ENCODE measurements around the gene ZNF614.
A peak's percentile ranks its signal among the peaks of the same experiment; 100 is the strongest.
"Not testable (repeated sequence)": the region's sequence is repeated elsewhere in the genome, so short reads cannot be mapped to it uniquely, and the experiment has no call there.

The ZNF614 gene

DNA sequence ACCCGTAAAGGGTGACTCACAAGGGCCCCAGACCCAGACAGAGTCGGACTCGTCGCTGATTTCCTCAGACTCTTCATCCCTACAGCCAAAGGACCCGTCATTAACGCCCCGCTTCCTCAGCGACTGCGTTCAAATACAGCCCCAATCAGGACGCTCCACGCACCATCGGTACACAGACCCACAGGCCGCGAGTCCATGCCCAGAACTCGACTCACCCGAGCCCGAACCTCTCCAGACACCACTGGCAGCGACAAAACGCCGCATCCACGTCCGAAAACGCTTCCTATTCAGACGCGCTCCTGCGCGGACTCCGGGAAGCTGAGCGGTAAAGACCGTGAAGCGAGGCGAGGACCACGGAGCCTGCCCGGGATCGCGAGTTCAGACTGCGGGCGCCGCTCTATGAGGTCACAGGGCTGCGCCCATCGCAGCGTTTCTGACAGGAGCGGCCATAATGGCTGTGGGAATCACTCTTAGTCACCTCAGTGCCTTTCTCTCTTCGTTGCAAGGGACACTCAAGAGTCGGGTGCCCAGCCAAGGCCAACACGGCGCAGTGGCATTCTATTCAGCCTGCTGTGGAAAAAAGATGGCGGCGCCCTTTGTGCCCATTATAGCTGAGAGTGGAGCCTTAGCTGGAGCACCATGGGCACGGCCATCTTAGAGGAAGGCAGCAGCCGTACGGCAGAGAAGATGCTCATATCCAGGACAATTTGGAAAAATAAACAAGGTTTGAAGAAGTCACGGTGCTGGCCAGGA lies at the start of gene ZNF614:
TSS of gene ZNF614 (minus strand) at position 353 of the 753 bp plus-strand sequence. CDS start 2,634 bp downstream, outside the sequence.
- peak; percentile 83 for DNase-seq

DNA sequence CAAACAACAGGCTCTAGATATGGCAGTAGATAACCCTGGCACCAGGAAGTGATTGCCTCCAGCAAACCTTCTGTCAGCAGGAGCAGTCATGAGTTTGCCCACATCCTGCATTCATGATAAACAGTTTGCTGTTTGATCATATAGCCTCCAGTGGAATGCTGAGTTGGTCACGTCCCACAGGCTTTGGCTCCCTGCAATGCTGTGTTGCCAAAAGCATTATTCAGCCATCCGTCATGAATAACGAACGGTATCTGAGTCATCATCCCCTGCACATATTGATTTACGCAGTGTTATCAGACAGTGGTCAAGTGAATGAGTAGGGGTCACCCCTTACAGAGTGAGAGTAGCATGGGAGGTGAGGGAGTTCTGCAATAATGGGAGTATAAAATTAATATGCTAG lies 42.3 kb upstream of the ZNF614 start:
- DNase-seq: no peak

DNA sequence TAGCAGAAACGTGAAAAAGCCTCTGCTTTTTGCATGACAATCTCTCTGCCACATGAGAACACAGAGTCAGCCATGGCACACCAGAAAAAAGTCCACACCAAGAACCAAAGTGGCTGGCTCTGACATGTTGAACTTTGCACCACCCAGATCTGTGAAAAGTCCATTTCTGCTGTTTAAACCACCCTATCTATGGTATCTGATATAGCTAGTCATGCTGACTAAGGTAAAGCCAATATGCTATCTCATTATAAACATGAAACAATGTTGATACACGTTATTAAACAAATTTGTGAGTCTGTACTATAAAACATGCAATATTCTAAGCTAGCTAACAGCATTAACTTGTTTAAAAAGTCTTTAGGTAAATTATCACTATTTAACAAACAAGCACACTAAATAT lies 41.5 kb upstream of the ZNF614 start:
- no peak for DNase-seq

DNA sequence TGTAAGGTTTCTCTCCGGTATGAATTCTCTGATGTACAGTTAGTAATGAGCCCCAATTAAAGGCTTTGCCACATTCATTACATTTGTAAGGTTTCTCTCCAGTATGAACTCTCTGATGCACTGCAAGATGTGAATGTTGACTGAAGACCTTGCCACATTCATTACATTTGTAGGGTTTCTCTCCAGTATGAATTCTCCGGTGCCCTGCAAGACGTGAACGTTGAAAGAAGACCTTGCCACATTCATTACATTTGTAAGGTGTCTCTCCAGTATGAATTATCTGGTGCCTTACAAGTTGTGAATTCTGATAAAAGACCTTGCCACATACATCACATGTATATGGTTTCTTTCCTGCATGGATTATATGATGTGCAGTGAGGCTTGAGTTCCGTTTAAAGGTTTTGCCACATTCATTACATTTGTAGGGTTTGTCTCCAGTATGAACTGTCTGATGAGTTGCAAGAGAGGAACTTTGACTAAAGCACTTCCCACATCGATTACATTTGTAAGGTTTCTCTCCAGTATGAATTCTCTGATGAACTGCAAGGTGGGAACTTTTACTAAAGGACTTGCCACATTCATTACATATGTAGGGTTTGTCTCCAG lies 38.2 kb upstream of the ZNF614 start:
- no peak for DNase-seq

DNA sequence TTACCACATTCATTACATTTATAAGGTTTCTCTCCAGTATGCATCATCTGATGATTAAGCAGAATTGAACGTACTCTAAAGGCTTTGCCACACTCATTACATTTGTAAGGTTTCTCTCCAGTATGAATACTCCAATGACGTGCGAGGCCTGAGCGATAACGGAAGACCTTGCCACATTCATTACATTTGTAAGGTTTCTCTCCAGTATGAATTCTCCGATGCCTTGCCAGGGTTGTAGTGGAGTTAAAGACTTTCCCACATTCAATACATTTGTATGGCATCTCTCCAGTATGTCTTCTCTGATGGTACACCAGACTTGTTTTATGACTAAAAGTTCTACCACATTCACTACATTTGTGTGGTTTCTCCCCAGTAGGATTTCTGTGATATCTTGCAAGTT lies 37.2 kb upstream of the ZNF614 start:
- DNase-seq: no peak

DNA sequence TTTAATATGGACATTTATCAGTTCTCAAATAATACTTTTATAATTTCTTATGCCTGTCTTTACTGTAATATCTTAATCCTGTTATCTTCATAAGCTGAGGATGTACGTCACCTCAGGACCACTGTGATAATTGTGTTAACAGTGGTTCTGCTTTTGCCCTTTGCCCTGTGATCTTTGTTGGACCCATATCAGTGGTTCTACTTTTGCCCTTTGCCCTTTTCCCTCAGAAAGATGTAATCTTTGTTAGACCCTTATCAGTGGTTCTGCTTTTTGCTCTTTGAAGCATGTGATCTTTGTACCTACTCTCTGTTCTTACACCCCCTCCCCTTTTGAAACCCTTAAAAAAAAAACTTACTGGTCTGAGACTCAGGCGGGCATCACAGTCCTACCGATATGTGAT lies 28.3 kb upstream of the ZNF614 start:
- not testable (repeated sequence) for DNase-seq

DNA sequence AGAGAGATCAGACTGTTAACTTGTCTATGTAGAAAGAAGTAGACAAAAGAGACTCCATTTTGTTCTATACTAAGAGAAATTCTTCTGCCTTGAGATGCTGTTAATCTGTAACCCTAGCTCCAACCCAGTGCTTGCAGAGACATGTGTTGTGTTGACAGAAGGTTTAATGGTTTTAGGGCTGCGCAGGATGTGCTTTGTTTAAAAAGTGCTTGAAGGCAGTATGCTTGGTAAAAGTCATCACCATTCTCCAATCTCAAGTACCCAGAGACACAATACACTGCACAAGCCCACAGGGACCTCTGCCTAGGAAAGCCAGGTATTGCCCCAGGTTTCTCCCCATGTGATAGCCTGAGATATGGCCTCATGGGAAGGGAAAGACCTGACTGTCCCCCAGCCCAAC lies 23.6 kb upstream of the ZNF614 start:
- not testable (repeated sequence) for DNase-seq

DNA sequence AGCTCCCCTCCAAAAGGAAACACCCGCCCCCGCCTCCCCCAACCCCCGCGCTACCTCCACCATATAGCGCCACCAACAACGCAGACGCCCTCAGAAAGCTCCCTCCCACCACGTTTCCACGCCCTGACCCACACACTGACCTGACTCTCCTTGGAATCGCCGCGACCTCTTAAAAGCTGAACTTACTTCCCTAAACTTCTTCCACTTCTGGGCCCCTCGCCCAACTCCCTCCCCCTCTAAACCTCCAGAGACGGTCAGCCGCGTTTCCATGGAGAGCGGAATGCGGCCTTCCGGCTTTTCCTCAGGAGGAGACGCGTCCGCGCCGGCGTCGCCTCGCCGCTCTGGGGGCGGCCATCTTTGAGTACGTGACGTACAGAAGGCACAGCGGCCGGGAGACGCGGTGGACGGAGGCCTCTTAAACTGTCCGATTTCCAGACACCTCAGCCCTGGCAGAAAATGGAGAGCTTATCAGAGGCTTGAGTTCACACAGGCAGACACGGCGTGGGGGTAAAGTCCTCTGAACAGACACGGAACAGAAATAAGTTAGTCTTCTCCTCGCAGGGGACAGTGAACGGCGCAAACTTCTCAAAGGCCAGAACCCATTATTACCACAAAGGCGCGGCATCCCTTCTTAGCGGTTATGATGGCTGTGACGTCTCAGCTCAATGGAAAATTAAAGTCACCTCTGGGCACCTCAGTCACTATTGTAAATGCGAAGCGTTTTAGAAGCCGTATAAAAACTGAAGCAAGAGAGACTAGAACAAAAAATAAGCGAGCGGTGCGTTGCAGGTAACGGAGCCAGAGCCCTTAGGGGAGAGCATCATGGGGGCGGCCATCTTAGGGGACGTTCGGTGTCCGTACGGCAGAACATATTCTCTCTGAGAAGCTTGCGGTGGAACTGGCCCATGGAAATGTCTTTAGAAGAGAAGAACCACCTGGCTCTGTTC lies 20.6 kb upstream of the ZNF614 start, which contains the start of gene ZNF432:
TSS of gene ZNF432 (minus strand) at position 284 of the 947 bp plus-strand sequence. CDS start 1,970 bp downstream, outside the sequence.
- peak; percentile 88 for DNase-seq

DNA sequence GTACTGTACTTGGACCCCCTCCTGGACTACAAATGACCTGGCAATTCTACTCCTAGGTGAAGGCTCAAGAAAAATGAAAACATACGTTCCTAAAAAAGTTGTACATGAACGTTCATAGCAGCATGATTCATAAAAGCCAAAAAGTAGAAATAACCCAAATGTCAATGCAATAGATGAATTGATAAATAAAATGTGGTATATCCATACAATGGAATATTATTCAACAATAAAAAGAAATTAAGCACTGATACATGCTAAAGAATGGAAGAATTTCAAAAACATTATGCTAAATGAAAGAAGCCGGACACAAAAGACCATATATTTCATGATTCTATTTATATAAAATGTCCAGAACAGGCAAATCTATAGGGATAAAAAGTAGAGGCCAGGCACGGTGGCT lies 11.0 kb upstream of the ZNF614 start:
- no peak for DNase-seq

DNA sequence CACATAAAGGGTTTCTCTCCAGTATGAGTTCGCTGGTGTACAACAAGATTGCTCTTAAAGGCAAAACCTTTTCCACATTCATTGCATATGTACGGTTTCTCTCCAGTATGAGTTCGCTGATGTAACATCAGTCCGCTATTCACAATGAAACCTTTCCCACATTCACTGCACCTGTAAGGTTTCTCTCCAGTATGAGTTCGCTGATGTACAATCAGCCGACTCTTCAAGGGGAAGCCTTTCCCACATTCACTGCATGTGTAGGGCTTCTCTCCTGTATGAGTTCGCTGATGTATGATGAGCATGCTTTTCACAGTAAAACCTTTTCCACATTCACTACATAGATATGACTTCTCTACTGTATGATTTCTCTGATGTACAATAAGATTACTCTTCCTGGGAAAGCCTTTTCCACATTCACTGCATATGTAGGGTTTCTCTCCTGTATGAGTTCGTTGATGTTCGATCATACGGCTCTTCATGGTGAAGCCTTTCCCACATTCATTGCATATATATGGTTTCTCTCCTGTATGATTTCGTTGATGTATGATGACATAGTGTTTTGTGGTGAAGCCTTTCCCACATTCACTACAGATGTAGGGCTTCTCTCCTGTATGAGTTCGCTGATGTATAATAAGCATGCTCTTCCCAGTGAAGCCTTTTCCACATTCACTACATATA lies 6.0 kb upstream of the ZNF614 start:
- DNase-seq: no peak

DNA sequence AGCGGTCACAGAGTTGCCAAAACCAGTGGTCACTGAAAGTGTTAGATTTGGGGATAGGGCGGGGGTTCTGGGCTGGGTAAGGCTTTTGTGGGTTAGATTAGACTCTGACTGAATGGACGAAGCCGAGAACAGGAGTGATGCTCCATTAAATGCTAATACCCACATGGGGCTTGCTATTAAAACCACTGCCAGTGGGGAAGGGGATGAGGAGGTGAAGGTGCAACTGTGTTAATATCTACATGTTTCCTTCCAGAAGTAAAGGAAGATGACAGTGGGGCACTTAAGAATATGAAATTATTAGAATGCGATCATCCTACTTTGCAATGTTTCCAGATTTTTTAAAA lies 573 bp upstream of the ZNF614 start:
- DNase-seq: no peak

DNA sequence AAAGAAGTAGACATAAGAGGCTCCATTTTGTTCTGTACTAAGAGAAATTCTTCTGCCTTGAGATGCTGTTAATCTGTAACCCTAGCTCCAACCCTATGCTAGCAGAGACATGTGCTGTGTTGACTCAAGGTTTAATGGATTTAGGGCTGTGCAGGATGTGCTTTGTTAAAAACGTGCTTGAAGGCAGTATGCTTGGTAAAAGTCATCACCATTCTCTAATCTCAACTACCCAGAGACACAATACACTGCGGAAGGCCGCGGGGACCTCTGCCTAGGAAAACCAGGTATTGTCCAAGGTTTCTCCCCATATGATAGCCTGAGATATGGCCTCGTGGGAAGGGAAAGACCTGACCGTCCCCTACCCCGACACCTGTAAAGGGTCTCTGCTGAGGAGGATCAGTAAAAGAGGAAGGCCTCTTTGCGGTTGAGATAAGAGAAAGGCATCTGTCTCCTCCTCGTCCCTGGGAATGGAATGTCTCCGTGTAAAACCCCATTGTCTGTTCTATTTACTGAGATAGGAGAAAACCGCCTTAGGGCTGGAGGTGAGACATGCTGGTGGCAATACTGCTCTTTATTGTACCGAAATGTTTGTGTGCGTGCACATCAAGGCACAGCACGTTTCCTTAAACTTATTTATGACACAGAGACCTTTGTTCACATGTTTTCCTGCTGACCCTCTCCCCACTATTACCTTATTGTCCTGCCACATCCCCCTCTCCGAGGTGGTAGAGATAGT lies 1.8 kb downstream of the ZNF614 start:
- DNase-seq: not testable (repeated sequence)

DNA sequence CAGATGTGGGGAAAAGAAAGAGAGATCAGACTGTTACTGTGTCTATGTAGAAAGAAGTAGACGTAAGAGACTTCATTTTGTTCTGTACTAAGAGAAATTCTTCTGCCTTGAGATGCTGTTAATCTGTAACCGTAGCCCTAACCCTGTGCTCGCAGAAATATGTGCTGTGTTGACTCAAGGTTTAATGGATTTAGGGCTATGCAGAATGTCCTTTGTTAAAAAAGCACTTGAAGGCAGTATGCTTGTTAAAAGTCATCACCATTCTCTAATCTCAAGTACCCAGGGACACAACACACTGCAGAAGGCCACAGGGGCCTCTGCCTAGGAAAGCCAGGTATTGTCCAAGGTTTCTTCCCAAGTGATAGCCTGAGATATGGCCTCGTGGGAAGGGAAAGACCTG lies 3.7 kb downstream of the ZNF614 start:
- DNase-seq: not testable (repeated sequence)

DNA sequence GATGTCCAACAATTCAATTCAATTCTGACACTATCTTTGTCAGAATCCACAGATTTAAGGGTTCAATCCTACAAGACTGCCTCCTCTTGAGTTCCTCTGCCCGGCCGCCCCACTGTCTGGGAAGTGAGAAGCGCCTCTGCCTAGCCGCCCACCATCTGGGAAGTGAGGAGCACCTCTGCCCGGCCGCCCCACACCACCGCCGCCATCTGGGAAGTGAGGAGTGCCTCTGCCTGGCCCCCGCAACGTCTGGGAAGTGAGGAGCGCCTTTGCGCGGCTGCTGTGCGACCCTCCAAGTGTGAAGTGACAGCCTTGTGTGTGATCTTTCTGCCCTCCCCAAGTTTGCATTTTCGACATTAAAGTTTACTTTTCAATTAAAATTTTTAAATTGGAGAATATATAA lies 6.0 kb downstream of the ZNF614 start:
- no peak for DNase-seq

DNA sequence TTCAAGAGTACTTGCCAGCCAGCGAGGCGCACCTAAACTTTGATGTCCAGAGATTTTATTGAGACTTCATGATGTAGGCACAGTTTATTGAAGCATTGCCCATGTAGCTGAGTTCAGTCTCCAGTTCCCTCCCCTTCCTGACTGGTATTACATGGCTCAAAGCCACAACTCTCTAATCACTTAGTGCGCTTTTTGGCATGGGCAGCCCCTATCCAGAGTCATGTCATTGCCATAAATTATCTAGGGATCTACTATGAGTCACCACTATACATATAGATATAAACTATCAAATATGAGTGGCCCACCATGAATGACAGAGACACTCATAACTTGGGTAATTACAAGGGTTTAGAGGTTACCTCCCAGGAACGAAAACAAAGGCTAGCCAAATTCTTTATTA lies 7.7 kb downstream of the ZNF614 start:
- no peak for DNase-seq

DNA sequence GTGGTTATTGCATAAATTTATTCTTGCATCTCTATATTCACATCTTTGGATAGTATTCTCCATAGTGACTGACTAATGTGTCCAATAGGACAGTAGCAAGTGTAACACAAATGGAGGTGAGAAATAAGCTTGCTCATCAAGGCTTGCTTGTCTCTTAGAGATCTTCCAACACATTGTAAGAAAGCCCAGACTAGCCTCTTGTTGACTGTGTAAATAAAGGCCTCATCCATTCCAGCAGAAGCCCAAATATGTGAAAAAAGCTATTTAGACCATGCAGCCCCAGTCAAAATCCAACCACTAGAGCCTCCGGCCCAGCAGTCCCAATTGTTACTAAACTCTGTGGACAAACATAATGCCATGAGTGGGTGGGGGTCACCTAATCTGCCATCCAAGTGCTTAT lies 17.5 kb downstream of the ZNF614 start:
- DNase-seq: no peak

DNA sequence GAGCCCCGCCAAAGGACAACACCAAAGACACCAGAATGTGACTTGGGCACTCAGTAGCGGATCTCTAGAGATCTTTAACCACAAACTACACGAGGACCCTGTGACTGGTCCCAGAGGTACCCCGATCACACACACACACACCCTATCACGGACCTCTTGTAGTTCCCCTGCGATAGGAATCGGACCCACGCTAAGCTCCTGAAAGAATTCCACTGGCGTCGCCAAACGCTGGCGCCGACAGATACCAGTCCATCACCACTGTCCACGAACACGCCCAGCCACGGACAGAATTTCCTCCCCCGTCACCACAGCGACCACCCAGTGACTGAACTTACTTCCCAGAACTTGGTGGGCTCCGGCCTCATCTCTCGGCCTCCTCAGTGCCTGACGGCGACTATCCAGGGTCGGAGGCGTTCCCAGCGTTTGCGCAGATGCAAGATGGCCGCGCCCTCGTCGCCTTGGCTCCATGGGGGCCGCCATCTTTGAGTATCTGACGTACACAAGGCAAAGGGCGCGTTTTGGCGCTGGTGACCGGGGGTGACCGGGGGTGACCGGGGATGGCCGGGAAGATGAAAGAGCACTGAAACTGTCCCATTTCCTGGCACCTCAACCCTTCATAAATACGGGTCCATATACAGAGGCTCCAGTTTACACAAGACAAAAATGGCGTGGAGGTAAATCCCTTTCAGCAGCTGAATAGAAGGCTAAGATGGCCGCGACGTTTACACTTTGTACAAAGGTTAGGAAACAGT lies 20.2 kb downstream of the ZNF614 start, which contains the start of gene ZNF615:
TSS of gene ZNF615 (minus strand) at position 406 of the 752 bp plus-strand sequence. CDS start 4,500 bp downstream, outside the sequence.
- peak; percentile 89 for DNase-seq

DNA sequence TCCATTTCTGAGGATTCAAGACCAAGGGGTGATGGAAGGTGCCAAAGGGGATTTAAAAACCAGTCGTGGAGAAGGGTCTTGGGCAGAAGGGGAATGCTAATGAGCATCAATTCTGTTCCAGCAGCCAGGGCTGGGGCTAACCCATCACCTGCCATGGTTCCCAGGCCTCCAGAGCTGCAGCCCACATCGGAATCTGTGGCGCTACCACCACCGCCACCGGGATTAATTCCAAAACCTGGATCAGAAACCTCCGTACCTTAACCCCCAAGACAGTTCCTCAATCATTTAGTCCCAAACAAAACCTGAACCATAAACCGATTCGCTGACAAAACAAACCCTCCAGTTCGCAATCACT lies 20.8 kb downstream of the ZNF614 start:
- no peak for DNase-seq

DNA sequence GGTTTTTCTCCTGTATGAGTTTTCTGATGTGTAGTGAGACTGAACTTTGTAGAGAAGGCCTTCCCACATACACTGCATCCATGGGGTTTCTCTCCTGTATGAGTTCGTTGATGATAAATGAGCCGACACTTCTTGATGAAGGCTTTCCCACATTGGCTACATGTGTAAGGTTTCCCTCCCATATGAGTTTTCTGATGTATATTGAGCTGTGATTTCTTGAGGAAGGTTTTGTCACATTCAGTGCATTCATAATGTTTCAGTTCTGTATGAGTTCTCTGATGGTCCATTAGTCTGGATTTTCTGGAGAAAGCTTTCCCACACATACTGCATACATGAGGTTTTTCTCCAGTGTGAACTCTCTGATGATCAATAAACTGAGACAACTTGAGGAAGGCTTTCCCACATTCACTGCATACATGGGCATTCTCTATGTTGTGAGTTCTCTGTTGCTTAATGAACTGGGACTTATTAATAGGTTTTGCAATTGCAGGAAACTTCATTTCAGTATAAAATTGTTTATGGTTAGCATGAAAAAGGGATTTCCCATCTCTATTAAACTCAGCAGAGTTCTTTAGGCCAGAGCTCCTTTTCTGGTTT lies 34.0 kb downstream of the ZNF614 start:
- DNase-seq: no peak

DNA sequence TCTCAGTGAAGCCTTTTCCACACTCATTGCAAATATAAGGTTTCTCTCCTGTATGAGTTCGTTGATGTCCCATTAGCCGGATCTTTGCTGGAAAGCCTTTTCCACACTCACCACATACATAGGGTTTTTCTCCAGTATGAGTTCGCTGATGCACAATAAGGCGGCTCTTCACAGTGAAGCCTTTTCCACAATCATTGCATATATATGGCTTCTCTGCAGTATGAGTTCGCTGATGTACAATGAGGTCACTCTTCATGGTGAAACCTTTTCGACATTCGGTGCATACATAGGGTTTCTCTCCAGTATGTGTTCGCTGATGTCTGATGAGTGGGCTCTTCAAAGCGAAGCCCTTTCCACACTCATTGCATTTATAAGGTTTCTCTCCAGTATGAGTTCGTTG lies 34.8 kb downstream of the ZNF614 start:
- DNase-seq: no peak

Data from CD4-positive, alpha-beta T cell treated with Interleukin-17A for 4 hours (primary cell).